Fibroblast of peridontal ligament (primary cell): ENCODE results near the gene NOX3.

ENCODE experiments used
- DNase-seq: peaks from one replicate; pipeline ENCODE4 v3.0.0-alpha.2; 2010; ENCODE audit errors: extremely low read depth

NOX3 gene

GRCh38 chr6:155434096-155434495 is 21.5 kb downstream of the NOX3 start:
- DNase-seq, result peak; percentile 53

- DNase-seq, result no peak
Observed at GRCh38 chr6:155432293-155432692, 23.3 kb downstream of the NOX3 start.

GRCh38 chr6:155429321-155429893 is 26.2 kb downstream of the NOX3 start:
- DNase-seq, result no peak

GRCh38 chr6:155426408-155426945 is 29.2 kb downstream of the NOX3 start:
- DNase-seq, result no peak

- no peak for DNase-seq
Observed at GRCh38 chr6:155424181-155424580, 31.5 kb downstream of the NOX3 start.

- no peak for DNase-seq
Observed at GRCh38 chr6:155422635-155423034, 33.0 kb downstream of the NOX3 start.

GRCh38 chr6:155420492-155420891 is 35.1 kb downstream of the NOX3 start:
- DNase-seq, result no peak

GRCh38 chr6:155419161-155419560 is 36.5 kb downstream of the NOX3 start:
- peak; percentile 71 for DNase-seq

GRCh38 chr6:155418017-155418761 is 37.5 kb downstream of the NOX3 start:
- peak; percentile 88 for DNase-seq

- DNase-seq, result peak; percentile 53
Observed at GRCh38 chr6:155417454-155417853, 38.2 kb downstream of the NOX3 start.

- no peak for DNase-seq
Observed at GRCh38 chr6:155415953-155416352, 39.7 kb downstream of the NOX3 start.

GRCh38 chr6:155414049-155414448 is 41.6 kb downstream of the NOX3 start:
- DNase-seq, result no peak

GRCh38 chr6:155412335-155412734 is 43.3 kb downstream of the NOX3 start:
- DNase-seq, result peak; percentile 43

GRCh38 chr6:155411154-155412052 is 44.2 kb downstream of the NOX3 start:
- no peak for DNase-seq

GRCh38 chr6:155409391-155409790 is 46.2 kb downstream of the NOX3 start:
- no peak for DNase-seq

GRCh38 chr6:155408981-155409380 is 46.7 kb downstream of the NOX3 start:
- no peak for DNase-seq

GRCh38 chr6:155408231-155408630 is 47.4 kb downstream of the NOX3 start:
- no peak for DNase-seq

GRCh38 chr6:155406801-155407200 is 48.8 kb downstream of the NOX3 start:
- no peak for DNase-seq

- DNase-seq, result no peak
Observed at GRCh38 chr6:155404937-155405336, 50.7 kb downstream of the NOX3 start.

GRCh38 chr6:155402656-155403304 is 52.9 kb downstream of the NOX3 start:
- no peak for DNase-seq

- no peak for DNase-seq
Observed at GRCh38 chr6:155400654-155400965, 55.0 kb downstream of the NOX3 start.
